ENCODE data around the gene JAM3.
"Not testable (repeated sequence)": the region's sequence is repeated elsewhere in the genome, so short reads cannot be mapped to it uniquely, and the experiment has no call there.

JAM3 gene

DNA sequence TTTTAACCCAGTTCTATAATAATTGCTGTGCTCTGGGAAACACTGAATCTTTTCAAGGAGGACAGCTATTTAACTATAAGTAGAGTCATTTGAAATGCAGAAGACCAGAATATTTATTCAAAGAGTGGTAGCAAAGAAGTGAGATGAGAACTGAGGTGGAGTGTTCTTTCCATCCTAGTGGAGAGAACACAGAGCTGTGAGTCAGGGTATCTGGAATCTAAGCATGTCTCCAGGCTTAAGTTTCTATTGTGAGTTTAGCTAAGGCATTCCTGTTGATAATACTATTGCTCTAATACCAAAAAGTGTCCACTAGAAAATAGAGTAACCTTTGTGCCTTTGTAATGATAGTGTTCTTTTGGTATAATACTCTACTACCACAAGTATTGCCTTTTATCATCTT is 32.4 kb downstream of the JAM3 start:
- no peak for DNase-seq (ENCODE audit: low read depth, low spot score)

GRCh38 chr11:134110252-134110815 is 41.5 kb downstream of the JAM3 start:
- DNase-seq (ENCODE audit: low read depth, low spot score) = no peak

DNA sequence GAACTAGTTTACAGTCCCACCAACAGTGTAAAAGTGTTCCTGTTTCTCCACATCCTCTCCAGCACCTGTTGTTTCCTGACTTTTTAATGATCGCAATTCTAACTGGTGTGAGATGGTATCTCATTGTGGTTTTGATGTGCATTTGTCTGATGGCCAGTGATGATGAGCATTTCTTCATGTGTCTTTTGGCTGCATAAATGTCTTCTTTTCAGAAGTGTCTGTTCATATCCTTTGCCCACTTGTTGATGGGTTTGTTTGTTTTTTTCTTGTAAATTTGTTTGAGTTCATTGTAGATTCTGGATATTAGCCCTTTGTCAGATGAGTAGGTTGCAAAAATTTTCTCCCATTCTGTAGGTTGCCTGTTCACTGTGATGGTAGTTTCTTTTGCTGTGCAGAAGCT is 44.9 kb downstream of the JAM3 start:
- DNase-seq (ENCODE audit: low read depth, low spot score) = not testable (repeated sequence)

DNA sequence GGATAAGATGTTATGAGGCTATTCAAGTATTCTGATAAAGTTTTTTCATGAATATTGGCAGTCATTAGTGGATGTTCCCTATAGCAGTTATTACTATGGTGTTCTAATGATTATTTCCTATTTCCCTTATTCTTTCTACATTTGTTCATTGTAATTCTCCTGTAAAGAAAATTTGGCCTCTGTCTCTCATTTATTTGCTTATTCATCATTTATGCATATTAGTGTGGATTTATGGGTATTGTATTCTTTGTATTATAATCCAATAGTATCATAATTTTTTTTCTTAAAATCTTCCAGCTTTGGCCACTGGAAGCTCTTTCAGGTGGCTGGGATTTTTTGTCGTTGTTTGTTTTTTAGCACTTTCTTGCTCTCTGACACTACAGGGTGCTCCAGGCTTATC is 47.3 kb downstream of the JAM3 start:
- DNase-seq (ENCODE audit: low read depth, low spot score) = no peak

GRCh38 chr11:134118006-134118405 is 49.1 kb downstream of the JAM3 start:
- no peak for DNase-seq (ENCODE audit: low read depth, low spot score)

GRCh38 chr11:134119094-134119493 is 50.2 kb downstream of the JAM3 start:
- DNase-seq (ENCODE audit: low read depth, low spot score) = no peak

- DNase-seq (ENCODE audit: low read depth, low spot score) = no peak
Measured at GRCh38 chr11:134120143-134120850, 51.4 kb downstream of the JAM3 start.

GRCh38 chr11:134120921-134121526 is 52.2 kb downstream of the JAM3 start:
- no peak for DNase-seq (ENCODE audit: low read depth, low spot score)

DNA sequence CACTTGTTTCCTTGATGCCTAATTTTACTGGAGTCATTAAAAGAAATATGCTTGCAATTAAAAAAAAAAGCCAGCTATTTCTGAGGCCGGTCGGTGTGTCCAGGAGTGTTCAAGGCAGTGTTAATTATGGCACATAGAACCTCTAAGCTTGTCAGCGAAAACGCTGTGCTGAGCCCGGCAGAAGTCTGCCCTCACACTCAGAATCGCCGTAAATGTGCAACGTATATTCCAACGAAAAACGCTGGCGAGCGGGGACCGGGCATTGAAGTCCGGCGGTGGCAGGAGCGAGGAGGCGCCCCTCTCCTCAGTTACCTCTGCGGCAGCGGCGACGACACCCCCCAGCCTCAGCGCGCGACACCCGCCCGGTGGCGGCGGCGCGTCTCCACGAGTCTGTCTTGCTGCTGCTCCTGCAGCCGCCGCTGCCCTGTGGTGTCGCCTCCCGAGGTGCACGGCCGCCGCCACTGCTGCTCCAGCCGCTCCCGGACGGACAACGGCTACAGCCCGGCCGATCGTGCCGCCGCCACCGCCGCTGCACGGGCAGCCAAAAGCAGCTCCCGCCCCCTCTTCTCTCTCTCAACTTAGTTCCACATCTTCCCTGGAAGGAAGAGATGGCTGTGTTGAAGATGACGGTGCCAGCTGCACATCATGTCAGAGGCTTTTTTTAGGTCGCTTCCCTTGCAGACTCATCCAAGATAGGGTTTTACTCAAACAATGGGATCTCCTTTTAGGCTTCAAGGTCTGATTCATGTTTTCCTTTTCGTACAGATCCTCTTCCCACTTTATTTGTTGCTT is 56.0 kb downstream of the JAM3 start:
- DNase-seq (ENCODE audit: low read depth, low spot score) = no peak

GRCh38 chr11:134125507-134125906 is 56.6 kb downstream of the JAM3 start:
- no peak for DNase-seq (ENCODE audit: low read depth, low spot score)

GRCh38 chr11:134126217-134126822 is 57.4 kb downstream of the JAM3 start:
- DNase-seq (ENCODE audit: low read depth, low spot score) = no peak

DNA sequence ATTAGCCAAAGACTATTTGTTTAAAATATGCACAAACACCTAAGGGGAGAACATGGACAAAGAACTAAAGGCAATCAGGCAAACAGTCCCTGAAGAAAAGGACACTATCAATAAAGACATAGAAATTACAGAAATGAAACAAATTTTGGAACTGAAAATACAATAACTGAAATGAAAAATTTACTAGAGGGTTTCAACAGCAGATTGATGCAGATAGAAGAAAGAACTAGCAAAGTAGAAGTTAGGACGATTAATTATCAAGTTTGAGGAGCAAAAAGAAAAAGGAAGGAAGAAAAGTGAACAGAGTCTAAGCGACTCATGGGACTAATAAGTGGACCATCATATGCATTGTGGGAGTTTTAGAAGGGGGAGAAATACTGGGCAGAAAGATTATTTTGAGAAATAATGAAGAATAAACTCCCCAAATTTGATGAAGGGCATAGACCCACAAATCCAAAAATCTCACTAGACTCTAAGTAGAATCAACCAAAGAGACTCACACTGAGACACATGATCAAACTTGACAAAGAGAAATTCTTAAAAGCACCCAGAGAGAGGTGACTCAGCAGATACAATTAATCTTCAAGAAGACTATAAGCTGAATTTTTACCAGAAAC is 62.9 kb downstream of the JAM3 start:
- no peak for DNase-seq (ENCODE audit: low read depth, low spot score)

DNA sequence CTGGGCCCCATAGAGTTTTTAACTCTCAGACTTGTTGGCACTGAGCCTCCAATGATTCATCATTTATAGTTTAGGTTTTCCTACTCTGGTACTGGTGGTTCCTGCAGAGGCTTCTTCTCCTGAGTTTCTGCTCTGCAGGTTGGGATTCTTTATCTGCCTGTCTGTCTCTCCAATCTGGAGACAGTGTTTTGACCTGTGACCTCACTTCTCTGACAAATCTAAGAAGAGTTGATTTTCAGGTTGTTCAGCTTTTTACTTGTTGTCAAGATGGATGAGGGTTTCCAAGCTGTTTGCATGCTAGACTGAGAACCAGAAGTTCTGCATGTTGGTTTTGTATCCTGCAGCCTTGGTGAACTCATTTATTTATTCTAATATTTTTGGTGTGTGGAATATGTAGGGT is 63.9 kb downstream of the JAM3 start:
- no peak for DNase-seq (ENCODE audit: low read depth, low spot score)

- no peak for DNase-seq (ENCODE audit: low read depth, low spot score)
Measured at GRCh38 chr11:134134167-134134566, 65.3 kb downstream of the JAM3 start.

- DNase-seq (ENCODE audit: low read depth, low spot score) = no peak
Measured at GRCh38 chr11:134138376-134138775, 69.5 kb downstream of the JAM3 start.

GRCh38 chr11:134139303-134139872 is 70.5 kb downstream of the JAM3 start:
- DNase-seq (ENCODE audit: low read depth, low spot score) = no peak

DNA sequence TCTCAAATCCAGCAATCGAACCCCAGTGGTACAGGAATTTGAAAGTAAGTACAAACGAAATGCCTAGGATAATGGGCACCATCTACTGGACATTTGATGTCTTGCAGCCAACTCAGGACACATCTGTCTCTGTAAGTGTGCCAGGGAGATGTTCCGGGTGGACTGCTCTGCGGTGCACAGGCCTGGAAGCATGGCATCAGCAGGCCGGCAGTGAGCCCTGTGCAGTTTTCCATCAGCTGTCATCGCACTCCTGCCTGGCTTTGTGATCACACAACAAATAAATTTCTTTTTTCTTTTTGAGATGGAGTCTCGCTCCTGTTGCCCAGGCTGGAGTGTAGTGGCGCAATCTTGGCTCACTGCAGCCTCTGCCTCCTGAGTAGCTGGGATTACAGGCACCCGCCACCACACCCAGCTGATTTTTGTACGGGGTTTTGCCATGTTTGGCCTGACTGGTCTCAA is 71.0 kb downstream of the JAM3 start:
- DNase-seq (ENCODE audit: low read depth, low spot score) = peak; percentile 8

DNA sequence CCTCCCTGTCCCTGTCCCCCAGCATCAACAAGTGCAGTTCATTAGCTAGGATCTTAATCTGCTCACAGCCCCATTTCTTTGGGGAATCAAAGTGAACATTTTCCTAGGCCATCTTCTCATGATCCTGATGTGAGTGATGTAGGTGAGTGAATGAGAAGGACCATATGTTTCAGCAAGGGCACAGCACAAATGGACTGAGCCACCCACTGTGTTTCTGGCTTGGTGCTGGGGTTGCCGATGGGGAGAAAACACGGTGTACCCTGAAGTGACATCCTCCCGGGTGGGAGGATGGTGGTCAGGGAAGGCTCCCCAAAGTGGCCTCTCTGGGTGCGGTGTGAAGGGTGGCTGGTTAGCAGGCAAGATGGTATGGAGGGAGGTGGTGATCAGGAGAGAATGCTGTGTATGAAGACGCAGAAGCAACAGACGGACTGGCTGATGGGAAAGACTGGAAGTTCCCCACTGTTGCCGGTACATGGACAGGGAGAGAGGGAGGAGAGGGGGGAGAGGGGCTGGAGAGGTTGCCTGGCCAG is 72.2 kb downstream of the JAM3 start:
- no peak for DNase-seq (ENCODE audit: low read depth, low spot score)

GRCh38 chr11:134142536-134142935 is 73.7 kb downstream of the JAM3 start:
- no peak for DNase-seq (ENCODE audit: low read depth, low spot score)

GRCh38 chr11:134143801-134144200 is 74.9 kb downstream of the JAM3 start:
- no peak for DNase-seq (ENCODE audit: low read depth, low spot score)

DNA sequence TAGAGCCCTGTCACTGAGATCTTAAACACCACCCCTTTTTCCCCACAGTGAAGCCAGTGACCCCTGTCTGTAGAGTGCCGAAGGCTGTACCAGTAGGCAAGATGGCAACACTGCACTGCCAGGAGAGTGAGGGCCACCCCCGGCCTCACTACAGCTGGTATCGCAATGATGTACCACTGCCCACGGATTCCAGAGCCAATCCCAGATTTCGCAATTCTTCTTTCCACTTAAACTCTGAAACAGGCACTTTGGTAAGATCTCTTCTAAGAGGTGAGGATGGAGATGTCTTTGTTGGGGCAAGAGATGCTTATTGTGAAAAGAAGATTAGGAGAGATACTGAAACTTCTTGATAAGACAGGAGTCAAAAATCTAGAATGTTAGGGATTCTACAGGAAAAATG is 75.9 kb downstream of the JAM3 start:
- no peak for DNase-seq (ENCODE audit: low read depth, low spot score)
